Stimulated activated CD4-positive, alpha-beta T cell treated with anti-CD3 and anti-CD28 coated beads, Interleukin-4, amount 100 ng/mL, for 24 hours (primary cell): ENCODE measurements around the gene TST.
"Not testable (repeated sequence)": the region's sequence is repeated elsewhere in the genome, so short reads cannot be mapped to it uniquely, and the experiment has no call there.

Source experiments
- DNase-seq: peaks from one replicate; pipeline ENCODE4 v3.0.0-alpha.2; 2020

The TST gene

DNA sequence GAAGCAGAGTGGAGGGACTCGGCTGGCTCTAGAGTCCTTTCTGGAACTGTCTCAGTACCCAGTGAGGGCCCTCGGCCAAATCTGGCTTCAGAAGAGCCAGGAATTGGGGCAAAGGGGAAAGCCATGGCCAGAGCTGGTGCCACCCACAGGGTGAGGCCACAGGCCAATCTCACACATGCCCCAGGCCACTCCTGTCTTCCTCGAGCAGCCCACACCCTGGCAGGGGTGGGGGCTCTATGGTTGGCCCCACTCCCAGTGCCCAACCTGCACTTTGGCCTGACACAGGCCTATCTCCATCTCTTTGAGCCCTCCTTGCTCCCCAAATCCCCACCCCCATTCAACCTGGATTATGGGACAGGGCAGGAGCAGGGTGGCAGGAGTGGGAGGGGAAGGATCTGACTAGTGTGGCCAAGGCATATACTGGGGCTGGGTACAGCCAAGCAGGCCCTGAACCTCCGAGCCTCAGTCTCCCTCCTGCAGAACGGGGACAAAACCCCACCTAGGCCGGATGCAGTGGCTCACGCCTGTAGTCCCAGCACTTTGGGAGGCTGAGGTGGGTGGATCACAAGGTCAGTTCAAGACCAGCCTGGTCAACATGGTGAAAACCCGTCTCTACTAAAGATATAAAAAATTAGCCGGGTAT lies 6.9 kb downstream of the TST start:
- no peak for DNase-seq

DNA sequence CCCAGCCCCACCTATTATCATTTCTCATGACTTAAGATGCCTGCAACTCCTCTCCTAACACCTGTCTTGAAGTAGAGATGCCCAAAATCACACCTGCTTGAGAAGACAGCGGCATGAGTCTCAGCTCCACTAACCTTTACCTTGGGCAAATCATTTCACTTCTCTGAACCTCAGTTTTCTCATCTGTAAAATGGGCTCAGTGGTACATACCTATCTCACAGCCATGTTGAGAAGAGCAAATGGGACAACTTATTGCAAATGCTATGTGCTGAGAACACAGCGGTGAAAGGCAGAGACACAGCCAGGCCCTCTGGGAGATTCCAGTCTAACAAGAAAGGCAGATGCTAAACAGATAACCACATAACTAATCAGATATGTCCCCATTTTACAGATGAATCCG lies 7.8 kb downstream of the TST start:
- DNase-seq = no peak

- DNase-seq = no peak
These were observed 8.3 kb downstream of the TST start for GRCh38 chr22:37010976-37011375.

GRCh38 chr22:37010174-37010573 lies 9.1 kb downstream of the TST start:
- DNase-seq = no peak

GRCh38 chr22:37009490-37009889 lies 9.8 kb downstream of the TST start:
- no peak for DNase-seq

DNA sequence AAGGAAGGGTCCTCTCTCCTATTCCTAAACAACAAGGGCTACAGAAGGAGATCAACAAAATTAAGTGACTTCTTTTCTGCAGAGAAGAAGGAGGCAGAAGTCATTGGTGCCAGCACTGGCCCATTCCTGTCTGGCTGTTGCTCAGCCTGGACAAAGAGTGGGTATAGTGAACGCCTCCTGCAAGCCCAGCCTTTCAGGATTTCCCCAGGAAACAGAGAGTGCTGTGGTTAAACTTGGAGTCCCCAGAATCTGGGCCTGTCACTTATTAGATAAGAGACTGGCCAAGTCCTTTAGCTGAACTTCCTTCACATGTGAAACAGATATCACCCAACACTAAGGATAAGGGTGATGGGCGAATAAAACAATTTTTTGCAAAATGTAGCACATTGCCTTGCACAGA lies 10.9 kb downstream of the TST start:
- DNase-seq = no peak

DNA sequence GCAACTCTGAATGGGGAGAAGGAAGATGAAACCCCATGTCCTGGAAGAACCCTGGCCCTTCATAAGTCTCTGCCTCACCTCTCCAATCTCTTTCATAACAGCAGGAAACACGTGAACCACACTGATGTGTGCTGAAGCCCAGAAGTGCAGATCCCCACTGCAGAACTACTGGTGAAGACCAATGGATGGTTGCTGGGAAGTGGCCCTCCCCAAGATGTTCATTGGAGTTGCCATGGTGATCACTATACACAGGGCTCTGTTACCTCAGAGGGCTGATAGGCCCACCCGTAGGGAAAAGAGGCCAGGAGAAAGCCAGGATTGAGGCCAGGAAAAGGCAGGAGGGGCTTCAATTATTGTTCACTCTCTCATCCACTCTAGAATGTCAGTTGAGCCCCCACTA lies 11.6 kb downstream of the TST start:
- DNase-seq = no peak

GRCh38 chr22:37002633-37003032 lies 16.6 kb downstream of the TST start:
- no peak for DNase-seq

DNA sequence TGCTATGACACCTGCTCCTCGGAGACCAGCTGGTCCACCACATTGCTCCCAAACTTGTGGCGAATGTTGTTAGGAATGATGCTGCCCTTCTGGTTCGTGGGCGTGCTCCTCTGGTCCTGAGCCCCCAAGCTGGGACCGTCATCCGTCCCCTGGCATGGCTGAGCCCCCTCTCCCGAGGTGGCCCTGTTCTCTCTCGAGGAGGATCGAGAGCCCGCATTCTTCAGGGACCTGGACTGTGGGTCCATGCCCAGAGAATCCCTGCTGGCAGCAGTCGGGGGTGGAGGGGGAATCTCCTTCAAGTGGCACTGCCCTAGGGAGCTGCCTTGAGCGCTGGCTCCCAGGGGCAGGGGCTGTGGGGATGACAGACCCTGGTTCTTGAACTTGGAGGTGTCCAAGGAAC lies 17.4 kb downstream of the TST start:
- no peak for DNase-seq

DNA sequence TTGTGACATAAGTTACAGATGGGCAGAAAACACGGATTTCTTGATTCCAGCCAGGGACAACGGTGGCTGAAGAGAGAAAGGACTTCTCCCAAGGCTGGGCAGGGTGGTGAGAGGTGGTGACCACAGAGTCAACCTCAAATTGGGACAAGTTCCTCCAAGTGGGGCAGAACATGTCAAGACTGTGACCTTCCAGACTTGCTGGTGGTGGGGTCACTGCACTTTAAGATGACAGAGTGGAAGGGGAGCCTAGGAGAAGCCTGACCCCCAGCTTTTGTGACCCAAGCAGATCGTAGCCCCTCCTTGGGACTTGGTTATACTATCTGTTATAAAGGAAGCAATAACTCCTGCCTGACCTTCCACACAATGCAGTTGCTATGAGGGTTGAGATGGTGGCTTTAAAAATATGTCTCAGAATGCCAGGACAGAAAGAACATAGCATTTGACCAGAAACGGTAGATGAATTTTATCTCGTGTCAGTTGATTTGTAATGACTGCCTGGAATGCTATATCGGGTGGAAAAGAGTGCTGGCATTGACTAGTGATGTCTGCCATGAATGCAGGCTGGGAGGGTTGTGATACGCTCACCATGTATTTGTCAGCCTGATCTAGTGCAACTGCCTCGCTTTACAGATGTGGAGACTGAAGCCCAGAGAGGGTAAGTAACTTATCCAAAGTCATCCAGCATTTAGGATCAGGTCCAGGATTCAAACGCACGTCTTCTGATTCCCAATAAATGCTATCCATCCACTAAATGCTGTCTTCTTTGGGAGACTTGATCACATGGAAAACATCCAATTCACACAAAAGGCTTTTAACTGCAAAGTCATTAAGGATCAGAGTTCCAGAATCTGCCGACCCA lies 18.3 kb downstream of the TST start:
- DNase-seq = no peak

DNA sequence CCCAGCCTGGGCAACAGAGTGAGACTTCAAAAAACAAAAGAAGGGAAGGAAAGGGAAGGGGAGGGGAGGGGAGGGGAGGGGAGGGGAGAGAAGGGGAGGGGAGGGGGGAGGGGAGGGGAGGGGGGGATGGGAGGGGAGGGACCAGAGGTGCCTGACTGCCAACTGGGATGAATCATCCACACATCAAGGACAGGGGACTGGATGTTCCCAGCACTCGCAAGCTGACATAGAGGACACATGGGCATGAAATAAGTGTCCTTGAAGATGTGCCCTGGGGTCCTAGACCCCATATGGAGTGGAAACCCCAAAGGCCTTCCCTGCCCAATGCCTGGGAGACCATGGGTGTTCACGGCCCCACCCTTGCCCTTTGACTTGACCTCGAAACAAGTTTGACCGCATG lies 19.8 kb downstream of the TST start:
- DNase-seq = no peak

DNA sequence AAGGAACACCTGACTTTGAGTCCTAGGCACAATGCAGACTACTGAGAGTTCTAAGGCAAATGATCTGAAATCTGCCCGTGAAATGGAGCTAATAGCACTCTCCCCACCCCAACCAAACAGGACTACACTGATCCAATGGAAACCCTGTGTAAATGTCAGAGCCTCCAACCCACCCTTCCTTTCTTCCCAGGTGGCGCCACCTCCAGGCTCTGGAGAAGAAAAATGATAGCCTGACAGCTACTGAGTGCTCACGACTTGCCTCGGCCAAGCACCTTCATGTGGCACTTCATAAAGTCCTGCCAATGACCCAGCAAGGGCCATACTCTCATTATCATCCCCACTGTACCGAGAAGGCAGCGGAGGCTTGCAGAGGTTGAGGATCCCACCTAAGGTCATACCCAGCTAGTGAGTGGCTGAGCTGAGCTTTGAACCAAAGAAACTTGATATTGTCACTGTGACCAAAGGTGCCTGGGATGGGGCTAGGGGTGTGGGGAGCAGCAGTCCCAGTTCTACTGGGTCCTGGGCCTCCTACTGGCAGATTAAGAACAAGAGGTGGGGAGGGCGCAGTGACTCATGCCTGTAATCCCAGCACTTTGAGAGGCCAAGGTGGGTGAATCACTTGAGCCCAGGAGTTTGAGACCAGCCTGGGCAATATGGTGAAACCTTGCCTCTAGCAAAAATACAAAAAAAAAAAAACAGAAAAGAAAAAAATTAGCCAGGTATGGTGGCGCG lies 20.5 kb downstream of the TST start:
- no peak for DNase-seq

- no peak for DNase-seq
These were observed 21.5 kb downstream of the TST start for GRCh38 chr22:36997746-36998145.

DNA sequence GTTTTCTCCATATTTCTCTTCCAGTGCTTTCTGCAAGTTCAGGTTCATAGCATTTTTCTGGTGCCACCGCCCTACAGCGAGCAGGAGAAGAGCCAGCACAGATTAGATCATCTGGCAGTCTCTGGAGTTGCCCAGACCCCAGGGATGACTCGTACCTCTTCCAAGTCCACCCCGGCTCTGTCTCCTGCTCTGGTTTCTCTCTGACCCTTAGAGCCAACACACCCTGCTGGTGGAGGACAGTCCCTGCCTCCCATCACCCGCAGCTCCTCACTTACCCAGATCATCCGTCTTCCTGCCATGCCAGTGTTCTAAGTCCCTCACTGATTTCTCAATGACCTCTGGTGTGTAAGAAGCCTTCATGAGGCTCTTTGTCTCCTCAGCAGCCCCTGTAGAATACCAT lies 28.0 kb downstream of the TST start:
- no peak for DNase-seq

- DNase-seq = no peak
These were observed 28.8 kb downstream of the TST start for GRCh38 chr22:36990457-36990856.

DNA sequence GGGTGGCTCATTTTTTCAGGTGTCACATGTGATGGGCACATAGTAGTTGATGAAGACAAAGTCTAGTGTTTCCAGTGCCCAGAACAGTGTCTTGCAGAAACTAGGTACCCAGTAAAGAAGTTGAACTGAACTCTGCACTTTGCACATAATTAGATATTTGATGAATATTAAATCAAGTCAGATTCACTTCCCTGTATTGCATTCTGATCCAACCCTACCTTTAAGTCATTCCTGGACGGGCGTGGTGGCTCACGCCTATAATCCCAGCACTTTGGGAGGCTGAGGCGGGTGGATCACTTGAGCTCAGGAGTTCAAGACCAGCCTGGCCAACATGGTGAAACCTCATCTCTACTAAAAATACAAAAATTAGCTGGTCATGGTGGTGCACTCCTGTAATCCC lies 30.2 kb downstream of the TST start:
- not testable (repeated sequence) for DNase-seq

DNA sequence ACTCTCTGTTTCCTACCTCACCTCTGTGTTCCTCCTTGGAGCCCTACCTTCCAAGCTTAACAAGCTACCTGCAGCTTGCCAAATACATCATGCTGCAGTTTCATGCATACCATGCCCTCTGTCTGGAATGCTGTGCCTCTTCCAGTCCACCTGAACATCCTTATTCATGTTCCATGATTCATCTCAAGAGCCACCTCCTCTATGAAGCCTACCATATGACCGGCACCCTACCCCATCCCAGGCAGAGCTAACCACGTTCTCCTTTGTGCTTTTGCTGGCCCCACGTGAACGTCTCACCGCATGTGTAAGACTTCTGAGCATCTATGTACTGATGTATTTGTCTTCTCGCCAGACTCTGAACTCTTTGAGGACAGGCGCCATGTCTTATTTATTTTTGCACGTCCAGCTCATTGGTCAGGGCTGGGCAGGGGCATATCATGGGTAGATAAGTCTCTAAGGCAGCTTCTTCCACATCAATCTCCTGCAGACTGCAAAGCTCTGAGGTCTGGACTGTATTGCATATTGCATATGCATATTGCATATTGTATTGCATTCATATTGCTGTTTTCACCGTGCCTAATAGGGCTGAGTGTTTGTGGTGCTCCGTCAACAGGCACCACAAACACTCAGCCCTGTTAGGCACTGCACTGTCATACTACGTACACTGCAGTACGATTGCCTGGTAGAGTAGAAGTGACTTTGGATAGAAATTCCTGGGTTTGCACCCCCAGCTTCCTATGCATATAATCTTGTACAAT lies 31.0 kb downstream of the TST start:
- DNase-seq = no peak

DNA sequence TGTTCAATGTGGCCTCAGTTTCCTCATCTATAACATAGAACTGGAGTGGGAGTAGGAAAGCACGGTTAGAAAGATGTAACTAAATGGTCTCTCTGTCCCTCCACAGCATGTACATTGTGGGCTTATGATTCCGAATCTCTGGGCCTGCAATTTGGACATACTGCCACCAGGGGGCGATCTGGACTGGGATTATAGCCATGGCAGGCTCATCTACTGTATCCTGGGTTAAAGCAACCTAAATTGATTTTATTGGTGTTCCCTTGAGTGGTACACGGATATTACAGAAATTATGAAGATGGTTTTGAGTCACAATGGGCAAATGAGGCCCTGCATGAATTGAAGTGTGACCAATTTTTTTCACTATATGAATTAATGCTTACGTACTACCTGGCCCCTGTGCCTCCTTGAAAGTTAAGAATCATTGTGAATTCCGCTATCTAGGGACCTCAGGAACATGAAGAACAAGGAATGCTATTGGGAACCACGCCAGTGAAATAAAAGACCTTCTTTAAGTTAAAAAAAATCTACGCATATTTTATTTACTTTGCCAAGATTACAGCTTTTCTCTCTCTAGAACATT lies 32.9 kb downstream of the TST start:
- peak; percentile 51 for DNase-seq

DNA sequence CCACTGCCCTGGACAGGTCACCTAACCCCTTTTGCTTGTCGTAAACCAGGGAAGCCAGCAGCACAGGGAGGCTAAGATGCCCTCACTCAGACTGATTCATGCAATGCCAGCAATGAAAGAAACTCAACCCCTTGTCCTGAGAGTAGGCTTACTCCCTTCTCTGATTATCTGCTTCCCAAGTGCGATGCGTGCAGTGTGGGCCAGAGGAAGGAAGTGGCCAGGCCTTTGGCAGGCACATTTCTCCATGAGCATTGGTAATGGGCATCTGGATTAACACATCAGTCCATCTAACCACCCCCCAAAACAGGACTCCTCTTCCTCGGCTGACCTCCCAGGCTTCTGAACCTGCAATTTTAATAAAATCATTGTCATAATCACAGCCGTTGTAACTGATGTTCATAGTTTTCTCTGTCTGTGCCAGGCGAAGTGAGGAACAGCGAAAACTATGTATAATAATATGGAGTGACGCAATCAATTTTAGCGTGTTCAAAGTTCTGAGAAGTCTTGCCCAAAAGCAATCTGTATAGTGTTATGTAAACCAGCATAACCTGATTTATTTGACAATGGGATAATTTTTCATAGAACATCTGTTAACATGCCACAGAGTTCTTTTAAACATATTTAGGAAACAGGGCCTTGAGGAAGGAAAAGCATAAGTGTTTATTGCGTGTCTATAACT lies 33.9 kb downstream of the TST start:
- no peak for DNase-seq

- DNase-seq = no peak
These were observed 37.1 kb downstream of the TST start for GRCh38 chr22:36982136-36982535.

- DNase-seq = no peak
These were observed 37.9 kb downstream of the TST start for GRCh38 chr22:36981247-36981775.
